Activated CD4-positive, CD25-positive, alpha-beta regulatory T cell treated with anti-CD3 and anti-CD28 coated beads, Interleukin-2, amount 50 U/mL, for 72 hours (primary cell): ENCODE results near the gene ADGRD1.
"Not testable (repeated sequence)": the region's sequence is repeated elsewhere in the genome, so short reads cannot be mapped to it uniquely, and the experiment has no call there.

Experiments used
- DNase-seq: peaks from one replicate; pipeline ENCODE4 v3.0.0; 2021

ADGRD1 gene

DNA sequence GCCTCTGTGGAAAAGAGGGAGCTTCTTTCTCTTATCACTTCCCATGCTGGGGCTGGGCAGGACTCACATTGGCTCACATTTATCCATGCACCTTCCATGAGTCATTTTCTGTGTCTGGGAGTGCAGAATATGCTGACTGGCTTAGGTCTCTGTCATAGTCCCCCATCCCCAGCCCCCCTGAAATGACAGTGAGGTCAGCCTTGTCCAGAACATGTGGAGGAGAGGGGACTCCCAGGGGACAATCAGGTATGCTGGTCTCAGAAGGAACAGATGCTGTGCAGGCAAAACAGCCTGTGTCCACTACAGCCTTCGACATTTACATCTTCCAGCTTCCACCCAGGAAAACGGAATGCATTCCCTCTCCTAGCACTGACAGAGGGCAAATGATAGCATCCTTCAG lies 35.0 kb downstream of the ADGRD1 start:
- no peak for DNase-seq

DNA sequence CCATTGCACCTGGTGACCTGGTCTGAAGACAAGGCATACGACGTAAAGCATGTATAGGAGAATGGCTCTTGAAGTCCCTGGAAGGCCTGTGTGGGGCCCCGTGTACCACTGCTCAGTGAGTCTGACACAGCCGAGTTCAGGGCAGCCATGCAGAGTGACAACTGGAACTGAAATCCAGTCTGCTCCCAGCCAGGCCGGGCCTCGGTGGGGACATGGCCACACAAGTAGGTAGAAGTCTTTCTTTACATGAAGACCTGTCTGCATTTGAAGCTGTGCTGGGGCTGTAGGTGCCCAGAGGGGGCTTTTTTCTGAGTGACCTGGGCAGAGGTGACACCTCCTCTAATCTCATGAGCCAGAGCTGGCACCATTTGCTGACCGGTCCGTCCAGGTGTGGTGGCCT lies 35.7 kb downstream of the ADGRD1 start:
- no peak for DNase-seq

DNA sequence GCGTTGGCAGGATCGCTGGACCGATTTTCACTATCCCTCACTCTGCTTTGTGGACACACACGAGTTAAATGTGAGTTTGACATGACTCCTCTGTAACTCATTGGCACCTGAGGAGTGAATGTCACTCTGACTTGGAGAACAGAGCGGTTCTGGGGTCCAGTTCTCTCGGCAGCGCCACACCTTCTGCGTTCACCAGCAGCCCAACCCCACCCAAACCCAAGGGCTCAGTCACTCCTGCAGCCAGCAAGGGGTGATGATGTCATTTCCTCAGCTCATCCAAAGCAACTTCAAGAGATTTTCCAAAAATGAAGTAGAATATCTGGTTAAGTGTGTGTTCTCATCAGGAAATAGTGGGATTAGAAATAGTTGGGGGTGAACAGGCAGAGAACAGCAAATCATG lies 36.3 kb downstream of the ADGRD1 start:
- no peak for DNase-seq

DNA sequence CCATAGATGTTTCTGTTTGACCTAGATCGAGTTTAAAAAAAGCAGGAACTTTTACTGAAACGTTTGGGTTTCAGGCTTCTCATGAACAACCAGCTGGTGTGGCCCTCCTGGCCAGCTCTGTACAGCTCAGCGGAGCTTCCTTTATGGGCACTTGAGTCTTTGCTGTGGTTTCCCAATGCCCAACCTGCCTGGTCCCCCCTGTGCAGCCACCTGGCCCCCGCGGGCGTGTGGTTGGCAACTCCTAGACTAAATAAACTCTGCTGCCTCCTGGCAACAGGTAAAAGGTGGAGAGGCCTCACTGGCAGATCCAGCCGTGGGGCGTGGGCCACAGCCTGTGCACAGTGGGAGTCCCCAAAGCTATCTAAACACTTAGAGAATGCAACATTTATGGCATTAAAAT lies 38.7 kb downstream of the ADGRD1 start:
- DNase-seq = no peak

DNA sequence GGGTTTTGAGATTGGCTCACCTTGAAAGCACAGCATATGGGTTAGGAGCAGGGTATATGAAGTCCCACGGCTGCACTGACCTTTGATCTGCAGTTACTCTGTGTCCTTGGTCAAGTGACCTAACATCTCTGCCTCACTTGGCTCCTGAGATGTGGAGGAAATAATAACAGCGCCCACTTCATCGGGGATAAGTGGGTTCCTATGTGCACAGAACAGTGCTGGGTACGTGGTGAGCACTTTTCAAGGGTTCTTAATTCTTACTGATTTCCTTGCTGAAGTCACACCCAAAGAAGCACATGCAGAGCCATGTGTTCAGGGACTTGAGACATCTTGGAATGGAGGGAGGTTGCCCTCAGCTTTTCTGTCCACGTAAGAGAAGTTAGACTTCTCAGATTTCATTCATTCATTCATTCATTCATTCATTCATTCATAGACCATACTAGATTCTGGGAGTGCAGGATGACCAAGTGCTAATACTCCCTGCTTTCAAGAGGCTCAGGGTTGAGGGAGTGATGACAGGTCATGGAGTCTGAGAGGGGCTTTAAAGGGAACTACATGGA lies 39.4 kb downstream of the ADGRD1 start:
- DNase-seq = no peak

DNA sequence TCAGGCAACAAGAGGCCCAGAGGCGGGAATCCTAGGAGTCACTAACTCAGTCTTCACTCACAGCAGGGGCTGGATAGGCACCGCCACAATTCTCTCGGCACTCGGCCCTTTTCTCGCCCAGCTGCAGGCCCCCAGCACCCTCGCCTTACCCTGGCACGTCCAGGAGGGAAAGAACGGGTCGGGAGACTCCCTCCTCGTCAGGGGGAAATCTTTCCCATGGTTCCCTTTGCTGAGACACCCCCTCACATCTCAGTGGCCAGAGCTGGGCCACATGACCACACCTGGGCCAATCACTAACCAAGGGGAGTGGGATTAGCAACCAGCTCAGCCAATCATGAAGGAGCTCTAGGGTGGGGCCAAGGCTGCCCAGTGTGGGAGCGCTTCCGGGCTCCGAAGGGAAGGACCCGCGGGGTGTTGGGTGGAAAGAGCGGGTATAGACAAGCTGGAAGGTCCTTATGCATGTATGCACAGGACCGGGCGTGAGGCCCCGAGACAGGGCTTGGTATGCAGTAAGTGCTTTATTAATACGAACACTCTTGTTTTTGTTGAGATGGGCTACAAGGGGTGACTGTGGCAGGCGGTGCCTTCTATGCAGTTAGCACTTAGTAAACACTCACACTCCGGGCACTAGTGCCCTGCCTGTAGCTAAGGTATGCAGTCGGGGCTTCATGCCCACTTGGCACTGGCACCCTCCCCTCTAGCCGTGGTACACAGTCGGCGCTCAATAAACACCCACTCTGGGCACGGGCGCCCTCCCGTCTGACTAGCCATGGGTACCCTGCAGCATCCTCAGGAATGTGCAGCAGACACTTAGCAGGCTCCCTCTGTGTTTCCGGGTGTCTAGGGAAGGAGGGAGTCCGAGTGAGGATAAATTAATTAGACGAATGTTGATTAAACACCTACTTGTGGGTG lies 40.3 kb downstream of the ADGRD1 start:
- no peak for DNase-seq

DNA sequence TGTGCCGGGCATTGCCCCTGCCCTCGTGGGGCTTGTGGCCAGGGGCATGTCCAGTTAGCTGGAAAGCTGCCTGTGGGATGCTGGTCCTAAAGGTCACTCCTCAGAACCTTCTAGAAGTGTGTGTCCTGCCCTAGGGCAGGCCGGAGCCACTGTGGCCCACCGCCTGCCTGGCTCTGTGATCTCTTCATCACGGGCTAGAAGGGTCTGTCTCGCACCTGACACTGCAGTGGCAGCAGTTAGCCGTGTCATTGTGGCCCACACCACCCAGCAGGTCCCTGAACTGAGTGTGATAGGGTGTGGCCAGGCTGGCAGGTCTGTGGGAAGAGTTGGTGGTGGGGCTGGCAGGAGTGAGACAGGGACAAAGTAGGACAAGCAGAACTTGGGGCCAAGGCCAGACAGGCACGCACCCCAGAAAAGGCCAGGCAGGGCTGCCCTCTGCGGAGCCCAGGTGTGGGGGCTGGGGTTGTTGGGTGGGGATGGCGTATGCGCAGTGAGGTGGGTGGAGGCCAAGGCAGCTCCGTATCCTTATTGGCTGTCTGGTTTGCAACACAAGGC lies 41.2 kb downstream of the ADGRD1 start:
- no peak for DNase-seq

DNA sequence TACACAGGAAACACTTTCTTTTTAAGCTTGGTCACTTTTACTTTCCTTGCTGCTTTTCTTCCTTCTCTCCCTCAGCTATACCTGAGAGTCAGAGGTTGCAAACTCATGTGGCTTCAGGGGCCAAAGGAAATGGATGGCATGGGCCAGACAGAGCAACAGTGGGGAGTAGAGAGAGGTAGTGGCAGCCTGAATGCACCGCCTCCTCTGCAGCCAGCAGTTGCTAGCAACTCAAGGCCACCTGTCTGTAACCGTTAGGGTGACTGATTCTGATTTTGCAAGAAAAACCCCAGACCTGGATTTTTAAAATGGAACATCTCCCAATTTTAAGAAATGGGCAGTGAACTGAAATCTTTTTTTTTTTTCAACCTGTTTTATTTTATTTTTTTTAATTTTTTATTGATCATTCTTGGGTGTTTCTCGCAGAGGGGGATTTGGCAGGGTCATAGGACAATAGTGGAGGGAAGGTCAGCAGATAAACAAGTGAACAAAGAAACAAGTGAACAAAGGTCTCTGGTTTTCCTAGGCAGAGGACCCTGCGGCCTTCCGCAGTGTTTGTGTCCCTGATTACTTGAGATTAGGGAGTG lies 41.8 kb downstream of the ADGRD1 start:
- not testable (repeated sequence) for DNase-seq

DNA sequence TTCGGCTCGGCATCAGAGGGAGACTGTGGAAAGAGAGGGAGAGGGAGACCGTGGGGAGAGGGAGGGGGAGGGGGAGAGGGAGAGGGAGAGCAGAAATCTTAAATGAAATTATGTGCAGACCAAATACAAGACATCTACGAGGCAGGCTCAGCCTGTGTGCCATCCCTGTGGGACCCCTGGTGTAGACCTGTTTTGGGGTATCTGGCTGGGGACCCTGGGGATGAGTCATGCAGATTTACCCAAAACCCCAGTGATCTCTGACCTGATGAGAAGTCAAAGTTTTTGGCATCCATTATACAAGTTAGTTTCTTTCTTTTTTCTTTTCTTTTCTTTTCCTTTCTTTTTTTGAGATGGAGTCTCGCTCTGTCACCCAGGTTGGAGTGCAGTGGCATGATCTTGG lies 44.4 kb downstream of the ADGRD1 start:
- DNase-seq = no peak

DNA sequence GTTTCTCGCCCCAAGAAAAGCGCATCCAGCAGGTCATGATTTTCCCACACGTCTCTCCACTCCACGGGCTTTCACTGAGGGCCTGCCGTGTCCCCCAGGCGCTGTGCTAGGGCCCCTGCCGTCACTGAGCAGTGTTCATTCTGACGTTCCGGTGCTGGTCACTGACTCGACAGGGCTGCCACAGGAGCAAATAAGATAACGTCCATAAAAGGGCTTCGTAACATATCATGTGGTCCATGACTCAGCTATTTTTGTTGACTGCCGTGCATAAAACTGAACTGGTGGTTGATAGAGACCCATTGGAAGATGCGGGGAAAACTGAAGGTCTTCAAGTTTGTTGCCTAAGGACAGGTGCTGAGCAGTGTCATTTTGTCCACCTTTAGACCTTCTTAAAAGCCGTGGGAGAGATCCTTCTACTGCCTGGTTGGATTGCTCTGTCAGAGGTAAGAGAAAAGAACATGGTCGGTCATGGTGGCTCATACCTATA lies 46.3 kb downstream of the ADGRD1 start:
- no peak for DNase-seq

DNA sequence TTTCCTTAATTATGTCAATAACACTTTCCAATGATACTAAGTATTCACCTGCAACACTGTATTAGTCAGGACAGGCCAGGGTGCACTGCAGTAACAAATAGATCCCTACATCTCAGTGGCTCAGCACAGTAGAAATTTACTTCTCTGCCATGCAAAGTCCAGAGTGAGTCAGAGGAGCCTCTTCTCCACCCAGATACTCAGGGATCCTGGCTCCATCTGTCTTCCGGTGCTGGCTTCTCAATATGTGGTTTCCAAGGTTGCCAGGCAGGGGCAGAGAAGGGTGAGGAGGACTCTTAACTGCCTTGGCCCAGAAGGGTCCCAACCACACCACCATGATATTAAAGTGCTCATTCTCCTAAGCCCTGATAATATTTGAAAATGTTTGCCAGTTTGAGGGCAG lies 47.8 kb downstream of the ADGRD1 start:
- no peak for DNase-seq

DNA sequence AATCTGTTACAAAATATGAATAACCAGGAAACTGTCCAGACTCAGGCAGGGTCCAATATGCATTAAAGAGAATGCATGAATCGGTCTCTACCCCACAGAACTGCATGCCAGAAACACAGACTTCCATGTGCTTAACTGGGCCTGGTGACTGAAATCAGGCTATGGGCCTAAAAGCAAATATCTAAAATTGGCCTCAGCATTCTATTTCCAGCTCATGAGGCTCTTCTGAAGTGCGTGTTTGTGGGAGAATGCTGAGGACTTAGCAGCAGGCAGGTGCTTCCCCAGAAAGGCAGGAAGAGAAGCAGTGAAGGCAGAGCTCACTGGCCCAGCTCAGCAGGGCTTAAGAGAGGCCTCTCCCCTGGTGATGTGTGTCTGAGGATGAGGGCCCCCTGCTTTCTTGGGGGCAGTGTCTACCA lies 48.5 kb downstream of the ADGRD1 start:
- DNase-seq = no peak

DNA sequence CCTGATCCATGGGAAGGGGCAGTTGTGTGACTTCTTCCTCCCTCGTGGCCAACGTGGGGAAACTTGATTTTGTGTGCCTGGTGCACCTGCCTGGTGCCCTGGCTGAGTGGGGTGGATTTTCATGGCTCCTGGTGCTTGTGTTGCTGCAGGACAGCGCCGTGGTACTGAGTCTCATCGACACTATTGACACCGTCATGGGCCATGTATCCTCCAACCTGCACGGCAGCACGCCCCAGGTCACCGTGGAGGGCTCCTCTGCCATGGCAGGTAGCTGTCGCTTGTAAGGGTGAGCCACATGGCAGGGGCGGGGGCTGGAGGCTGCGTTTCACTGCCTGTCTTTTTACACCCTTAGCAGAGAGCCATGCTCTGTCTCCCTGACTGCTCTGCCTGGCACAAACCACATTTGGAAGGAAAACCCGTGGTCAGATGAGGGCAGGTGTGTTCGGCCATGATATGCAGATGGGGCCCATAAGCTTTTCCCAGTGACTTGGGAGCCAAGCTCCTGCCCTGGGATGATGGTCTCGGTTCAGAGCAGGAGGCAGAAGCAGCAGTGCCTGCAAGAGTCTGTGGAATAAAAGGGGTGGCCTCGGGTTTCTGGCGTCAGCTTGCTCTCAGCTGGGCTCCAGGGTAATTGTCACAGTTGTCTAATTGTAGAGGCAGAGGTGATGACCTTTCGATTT lies 49.5 kb downstream of the ADGRD1 start:
- no peak for DNase-seq

DNA sequence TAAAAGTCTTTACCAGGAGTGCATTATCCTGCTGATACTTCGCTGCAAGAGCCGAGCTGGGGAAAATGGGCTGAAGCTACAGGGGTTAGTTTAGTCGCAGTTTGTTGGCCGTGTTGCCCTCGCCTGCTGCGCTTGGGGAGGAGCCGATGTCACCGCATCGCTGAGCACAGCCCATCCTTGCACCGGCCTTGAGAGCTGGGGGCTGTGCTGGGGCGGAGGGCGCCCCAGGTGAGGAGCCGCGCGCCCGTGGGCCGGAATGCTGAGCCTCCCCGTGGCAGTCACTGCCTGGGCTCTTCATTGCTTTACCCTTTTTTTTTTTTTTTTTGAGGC lies 50.0 kb downstream of the ADGRD1 start:
- no peak for DNase-seq

DNA sequence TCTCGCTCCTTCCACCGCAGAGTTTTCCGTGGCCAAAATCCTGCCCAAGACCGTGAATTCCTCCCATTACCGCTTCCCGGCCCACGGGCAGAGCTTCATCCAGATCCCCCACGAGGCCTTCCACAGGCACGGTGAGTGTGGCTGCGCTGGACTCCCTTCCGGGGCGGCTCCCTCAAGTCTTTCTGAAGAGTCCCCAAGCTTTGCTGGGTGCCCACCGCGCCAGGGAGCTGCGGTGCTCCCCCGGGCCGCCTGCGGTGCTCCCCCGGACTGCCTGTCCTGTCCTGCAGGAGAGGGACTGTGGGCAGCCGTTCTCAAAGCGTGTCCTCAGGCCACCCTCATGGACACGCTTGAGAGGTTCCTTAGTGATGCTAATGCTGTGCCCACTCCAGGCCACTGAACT lies 50.5 kb downstream of the ADGRD1 start:
- DNase-seq = no peak

DNA sequence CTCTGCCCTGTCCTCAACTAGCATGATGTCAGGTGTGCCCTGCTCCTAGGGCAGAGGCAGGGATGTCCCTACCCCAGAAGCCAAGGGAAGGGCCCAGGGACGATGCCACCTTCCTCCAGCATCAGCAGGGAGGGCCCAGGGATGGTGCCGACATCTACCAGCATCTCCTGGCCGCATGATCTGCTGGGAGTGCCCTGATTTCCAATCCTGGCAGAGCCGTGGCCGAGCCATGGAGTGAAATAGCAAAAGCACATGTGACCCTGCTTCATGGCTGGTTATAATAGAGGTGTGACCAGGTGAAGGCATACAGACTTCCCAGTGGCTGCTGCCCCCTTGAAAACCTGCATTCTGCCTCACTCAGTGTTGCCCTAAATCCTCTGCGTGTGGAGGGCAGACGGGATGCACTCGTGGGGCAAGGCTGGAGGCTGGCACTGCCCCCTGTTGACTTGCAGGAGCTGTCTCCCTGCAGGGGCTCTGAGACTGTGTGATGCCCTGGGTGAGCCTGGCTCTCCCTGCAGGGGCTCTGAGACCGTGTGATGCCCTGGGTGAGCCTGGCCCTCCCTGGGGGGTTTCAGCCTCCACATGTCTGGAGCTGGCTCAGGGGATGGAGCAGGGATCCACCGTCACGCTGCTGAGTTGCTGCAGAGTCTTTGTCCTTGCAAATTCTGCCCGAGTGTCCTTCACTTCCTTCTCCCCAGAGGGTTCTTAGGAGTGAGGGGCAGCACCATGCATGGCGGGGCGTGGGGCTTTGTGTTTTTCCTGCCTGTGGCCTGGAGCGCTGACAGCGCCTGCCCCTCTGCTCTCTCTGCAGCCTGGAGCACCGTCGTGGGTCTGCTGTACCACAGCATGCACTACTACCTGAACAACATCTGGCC lies 51.7 kb downstream of the ADGRD1 start:
- DNase-seq = no peak

DNA sequence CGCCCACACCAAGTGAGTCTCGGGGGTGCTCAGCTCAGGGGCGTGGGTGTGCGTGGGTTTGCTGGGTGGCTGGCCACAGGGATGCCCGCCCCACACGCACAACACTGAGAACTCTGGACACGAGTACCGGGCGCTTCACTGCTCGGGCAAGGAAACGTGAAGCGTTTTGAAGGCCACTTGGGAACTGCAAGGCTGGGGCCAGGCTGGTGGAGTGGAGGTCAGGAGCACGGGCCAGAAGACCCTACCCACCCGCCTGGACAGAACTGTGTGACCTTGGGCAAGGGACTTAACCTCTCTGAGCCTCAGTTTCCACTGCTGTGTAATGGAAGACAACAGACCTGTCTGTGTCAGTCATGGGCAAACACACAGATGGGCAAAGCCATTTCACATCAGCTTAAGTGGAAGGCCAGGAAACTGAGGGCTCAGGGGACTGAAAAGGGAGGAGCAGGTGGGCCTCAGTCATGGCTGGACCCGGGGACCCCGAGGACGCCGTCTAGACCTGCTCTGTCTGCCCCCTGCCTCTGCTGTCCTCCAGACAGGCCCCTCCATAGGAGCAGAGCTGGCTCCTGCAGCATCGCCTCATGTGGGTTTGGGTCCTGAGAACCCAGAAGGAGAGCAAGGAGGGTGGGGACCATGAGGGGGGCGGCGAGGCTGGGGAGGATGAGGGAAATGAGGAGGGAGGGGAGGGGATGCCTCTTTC lies 52.5 kb downstream of the ADGRD1 start:
- DNase-seq = no peak

DNA sequence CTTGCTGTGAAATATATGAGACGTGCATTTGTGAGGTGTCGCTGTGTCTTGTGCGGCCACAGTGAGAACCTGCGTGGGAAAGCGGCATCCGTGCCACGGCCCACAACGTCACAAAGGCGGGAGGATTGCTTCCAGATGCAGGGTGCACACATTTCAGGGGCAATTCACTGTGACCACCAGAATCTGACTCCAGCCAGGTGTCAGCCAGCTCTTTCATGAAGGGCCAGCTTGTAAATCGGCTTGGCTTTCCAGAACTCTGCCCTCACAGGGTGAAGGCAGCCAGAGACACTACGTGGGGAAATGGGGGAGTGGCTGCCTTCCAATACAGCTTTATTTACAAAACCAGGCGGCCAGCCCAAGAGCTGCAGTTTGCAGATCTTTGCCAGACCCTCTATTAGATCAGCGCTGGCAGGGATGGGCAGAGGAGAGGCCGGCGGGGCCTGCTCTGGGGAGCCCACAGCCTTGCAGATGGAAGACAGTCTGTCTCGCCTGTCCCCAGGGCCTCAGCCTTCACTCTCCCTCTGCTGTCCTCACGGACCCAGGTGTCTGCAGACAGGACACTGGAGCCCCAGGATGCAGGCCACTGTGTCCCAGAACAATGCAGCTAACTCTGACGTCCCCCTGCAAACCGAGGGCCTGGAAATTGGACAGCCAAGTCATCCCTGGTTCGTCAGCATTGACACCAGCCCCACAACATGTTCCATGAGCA lies 53.5 kb downstream of the ADGRD1 start:
- no peak for DNase-seq

DNA sequence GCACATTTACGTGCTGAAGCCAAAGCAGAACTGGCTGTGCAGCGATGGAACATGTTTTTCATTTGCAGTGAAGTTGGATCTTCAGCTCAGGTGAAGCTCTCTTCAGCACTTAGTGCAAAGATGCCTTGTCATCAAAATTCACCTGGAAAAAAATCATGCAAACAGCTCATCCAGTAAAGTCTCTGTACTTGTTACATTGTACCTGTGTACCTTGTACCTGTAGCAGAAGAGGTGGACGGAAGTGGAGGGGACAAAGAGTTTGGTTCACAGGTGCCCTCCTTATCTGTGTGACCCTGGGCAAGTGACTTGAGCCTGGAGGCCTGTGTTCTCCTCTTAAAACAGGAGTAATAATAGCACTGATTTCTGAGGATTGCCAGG lies 54.0 kb downstream of the ADGRD1 start:
- no peak for DNase-seq

DNA sequence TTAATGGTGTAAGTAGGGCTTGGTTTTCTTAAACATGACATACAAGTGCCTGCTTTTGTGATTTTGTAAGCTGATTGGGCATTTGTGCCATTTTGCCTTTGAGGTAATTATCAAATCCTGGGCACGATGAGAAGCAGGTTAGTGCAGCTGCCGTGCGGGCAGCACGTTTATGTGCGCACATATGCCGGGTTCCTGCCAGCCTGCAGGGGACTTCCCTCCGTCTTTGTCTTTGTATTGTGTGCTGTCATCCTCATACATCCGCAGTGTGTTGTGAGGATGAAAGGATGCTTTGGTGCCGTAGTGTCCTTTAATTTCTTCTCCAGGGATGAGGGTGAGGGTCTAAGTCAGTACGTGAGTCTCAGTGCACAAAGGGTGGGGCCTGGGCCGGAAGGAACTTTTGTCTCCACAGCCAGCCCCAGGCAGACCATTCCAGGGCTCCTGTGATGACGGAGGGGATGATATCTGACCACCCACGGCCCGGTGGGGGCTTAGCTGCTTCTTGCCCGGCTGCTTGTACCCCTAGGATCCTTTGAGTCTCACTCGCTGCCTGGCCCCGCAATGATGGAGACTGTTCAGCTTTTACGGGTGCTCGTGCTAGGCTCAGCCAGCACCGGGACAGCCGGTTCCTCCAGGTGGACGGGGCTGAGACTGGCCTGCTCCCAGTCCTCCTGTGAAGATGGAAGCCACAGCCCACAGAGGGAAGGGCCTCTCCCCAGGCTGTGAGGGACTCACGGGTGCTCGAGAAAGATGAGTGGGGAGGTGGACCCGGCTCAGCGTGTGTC lies 54.6 kb downstream of the ADGRD1 start:
- no peak for DNase-seq
